HEK293 (cell line): ENCODE data around the gene DCPS.

Source experiments
- ZNF510 ChIP-seq: fragments of 450-650 bp; formaldehyde crosslinking; IDR thresholded peaks from 2 replicates; pipeline ENCODE4 v1.5.1; 2018; ENCODE audit warnings: mild to moderate bottlenecking, missing genetic modification characterization, missing biosample characterization; ENCODE audit not compliant: insufficient replicate concordance
- ZNF521 ChIP-seq: fragments of 450-650 bp; formaldehyde crosslinking; IDR thresholded peaks from 2 replicates; pipeline ENCODE4 v1.5.1; 2017; ENCODE audit warnings: missing biosample characterization, mild to moderate bottlenecking, missing genetic modification characterization
- TF ChIP-seq, protein P1 (sequence below): fragments of 450-650 bp; formaldehyde crosslinking; IDR thresholded peaks from 2 replicates; pipeline ENCODE4 v1.5.1; 2016; ENCODE audit warnings: missing biosample characterization, missing genetic modification characterization
- TF ChIP-seq, protein P2 (sequence below): fragments of 450-650 bp; formaldehyde crosslinking; IDR thresholded peaks from 2 replicates; pipeline ENCODE4 v1.5.1; 2016; ENCODE audit warnings: missing biosample characterization, missing genetic modification characterization

DNA sequence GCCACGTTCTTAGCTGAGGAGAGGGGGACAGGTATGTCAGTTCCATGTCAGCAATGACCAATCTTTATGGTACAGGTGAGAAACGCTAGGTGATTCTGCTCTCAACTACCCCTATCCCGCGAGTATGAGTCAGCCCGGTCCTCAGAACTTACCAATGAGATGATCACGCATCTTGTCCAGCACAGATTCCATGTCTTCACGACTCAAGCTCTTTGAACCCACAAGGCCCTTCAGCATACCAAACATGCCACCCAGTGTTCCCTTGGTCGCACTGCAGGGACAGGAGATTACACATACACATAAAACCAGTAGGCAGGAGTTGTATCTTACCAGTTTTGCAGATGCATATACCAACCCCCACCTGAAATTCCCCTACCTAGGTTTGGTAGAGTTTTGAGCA lies 38.0 kb upstream of the DCPS start:
- TF ChIP-seq ZNF521 (tag by site-specific recombination) (no peak), ZNF510 (no peak)
- TF ChIP-seq, protein P1, sequence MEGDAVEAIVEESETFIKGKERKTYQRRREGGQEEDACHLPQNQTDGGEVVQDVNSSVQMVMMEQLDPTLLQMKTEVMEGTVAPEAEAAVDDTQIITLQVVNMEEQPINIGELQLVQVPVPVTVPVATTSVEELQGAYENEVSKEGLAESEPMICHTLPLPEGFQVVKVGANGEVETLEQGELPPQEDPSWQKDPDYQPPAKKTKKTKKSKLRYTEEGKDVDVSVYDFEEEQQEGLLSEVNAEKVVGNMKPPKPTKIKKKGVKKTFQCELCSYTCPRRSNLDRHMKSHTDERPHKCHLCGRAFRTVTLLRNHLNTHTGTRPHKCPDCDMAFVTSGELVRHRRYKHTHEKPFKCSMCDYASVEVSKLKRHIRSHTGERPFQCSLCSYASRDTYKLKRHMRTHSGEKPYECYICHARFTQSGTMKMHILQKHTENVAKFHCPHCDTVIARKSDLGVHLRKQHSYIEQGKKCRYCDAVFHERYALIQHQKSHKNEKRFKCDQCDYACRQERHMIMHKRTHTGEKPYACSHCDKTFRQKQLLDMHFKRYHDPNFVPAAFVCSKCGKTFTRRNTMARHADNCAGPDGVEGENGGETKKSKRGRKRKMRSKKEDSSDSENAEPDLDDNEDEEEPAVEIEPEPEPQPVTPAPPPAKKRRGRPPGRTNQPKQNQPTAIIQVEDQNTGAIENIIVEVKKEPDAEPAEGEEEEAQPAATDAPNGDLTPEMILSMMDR = 0 out of 2 replicates have a peak, but pooled peaks have one; percentile 39
- TF ChIP-seq, protein P2, sequence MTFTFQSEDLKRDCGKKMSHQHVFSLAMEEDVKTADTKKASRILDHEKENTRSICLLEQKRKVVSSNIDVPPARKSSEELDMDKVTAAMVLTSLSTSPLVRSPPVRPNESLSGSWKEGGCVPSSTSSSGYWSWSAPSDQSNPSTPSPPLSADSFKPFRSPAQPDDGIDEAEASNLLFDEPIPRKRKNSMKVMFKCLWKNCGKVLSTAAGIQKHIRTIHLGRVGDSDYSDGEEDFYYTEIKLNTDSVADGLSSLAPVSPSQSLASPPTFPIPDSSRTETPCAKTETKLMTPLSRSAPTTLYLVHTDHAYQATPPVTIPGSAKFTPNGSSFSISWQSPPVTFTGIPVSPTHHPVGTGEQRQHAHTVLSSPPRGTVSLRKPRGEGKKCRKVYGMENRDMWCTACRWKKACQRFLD (tag by site-specific recombination) = no peak
